ENCODE results near the gene WDR46.

The WDR46 gene

DNA sequence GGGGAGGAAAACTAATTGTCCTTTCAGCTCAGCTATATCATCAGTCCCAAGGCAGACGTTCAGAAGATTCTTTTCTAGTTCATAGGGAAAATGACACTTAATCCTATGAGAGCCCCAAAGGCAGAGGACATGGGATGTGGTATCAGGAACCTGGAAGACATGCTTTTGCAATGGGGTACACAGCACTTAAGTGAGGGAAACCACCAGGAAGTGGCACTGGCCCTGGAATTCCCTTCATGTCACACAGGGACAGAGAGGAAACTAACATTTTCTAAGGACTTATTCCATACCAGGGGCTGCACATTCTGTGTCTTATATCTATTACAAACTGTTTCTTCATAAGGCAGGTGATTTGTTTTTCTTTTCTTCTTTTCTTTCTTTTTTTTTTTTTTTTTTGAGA, 45.6 kb downstream of the WDR46 start:
- Histone ChIP-seq H3K4me2 (ENCODE audit: low read depth, low read length) (no peak overlapping the region), H3K36me3 (replicated peaks; ENCODE audit: insufficient read depth, low read length) (no peaks in the 10 kb centered on the region), H3K27ac (ENCODE audit: low read length) (no peak overlapping the region), H3K9me3 (replicated peaks; ENCODE audit: insufficient read depth, low read length) (no peaks in the 10 kb centered on the region), H3K4me1 (ENCODE audit: low read length) (0 out of 2 replicates have a peak, but pooled peaks cover 2% of the 10 kb centered on the region), H3K9me2 (replicated peaks; ENCODE audit: insufficient read depth, low read length) (no peaks in the 10 kb centered on the region), H3K9ac (ENCODE audit: low read length) (no peak overlapping the region), H3K4me3 (ENCODE audit: low read length) (no peak overlapping the region), H4K20me1 (ENCODE audit: insufficient read depth, low read length) (no peaks in the 10 kb centered on the region), H3K27me3 (replicated peaks; ENCODE audit: insufficient read depth, low read length) (peaks cover 16% of the 10 kb centered on the region; the same call in 1 of the 2 replicates), H3K79me2 (ENCODE audit: low read length) (no peaks in the 10 kb centered on the region), H2AFZ (ENCODE audit: low read length) (no peak overlapping the region), H3F3A (ENCODE audit: insufficient read depth, low read length) (peaks cover under 1% of the 10 kb centered on the region)
- DNase-seq = no peak
- TF ChIP-seq EZH2phosphoT487 (IDR thresholded peaks at IDR 0.05; ENCODE audit: low read length) (no peak), EZH2 (optimal IDR thresholded peaks at IDR 0.05; ENCODE audit: low read depth, low read length) (no peak)
- TF ChIP-seq, protein P1, sequence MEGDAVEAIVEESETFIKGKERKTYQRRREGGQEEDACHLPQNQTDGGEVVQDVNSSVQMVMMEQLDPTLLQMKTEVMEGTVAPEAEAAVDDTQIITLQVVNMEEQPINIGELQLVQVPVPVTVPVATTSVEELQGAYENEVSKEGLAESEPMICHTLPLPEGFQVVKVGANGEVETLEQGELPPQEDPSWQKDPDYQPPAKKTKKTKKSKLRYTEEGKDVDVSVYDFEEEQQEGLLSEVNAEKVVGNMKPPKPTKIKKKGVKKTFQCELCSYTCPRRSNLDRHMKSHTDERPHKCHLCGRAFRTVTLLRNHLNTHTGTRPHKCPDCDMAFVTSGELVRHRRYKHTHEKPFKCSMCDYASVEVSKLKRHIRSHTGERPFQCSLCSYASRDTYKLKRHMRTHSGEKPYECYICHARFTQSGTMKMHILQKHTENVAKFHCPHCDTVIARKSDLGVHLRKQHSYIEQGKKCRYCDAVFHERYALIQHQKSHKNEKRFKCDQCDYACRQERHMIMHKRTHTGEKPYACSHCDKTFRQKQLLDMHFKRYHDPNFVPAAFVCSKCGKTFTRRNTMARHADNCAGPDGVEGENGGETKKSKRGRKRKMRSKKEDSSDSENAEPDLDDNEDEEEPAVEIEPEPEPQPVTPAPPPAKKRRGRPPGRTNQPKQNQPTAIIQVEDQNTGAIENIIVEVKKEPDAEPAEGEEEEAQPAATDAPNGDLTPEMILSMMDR (IDR thresholded peaks at IDR 0.05; ENCODE audit: low read length) = no peak

DNA sequence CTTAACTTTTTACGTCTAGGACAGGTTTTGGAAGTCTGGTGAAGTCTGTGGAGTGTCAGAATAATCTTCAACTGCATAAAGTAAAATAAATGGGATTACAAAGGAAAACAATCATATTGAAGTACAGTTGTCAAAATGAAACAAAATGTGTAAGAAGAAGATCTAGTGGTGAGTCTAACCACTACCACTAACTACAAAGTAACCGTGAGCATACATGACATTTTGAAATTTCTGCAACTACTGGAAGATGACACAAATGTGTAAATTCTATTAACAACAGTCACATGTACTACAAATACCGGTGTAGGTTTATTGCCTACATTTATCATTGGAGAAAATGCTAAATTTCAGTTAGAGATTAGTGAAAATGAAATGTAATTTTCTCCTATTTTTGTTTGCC, 47.1 kb downstream of the WDR46 start:
- H3K79me2 ChIP-seq (ENCODE audit: low read length) = no peaks in the 10 kb centered on the region
- H3K4me1 ChIP-seq (ENCODE audit: low read length) = no peaks in the 10 kb centered on the region
- no peak overlapping the region for H3K9ac ChIP-seq (ENCODE audit: low read length)
- no peaks in the 10 kb centered on the region for H3K36me3 ChIP-seq (replicated peaks; ENCODE audit: insufficient read depth, low read length)
- no peak overlapping the region for H2AFZ ChIP-seq (ENCODE audit: low read length)
- TF ChIP-seq, protein P1 (IDR thresholded peaks at IDR 0.05; ENCODE audit: low read length) = no peak
- TF ChIP-seq EZH2phosphoT487 (IDR thresholded peaks at IDR 0.05; ENCODE audit: low read length) (no peak), EZH2 (optimal IDR thresholded peaks at IDR 0.05; ENCODE audit: low read depth, low read length) (no peak)
- H3K27me3 ChIP-seq (replicated peaks; ENCODE audit: insufficient read depth, low read length) = peaks cover 20% of the 10 kb centered on the region; the same call in 1 of the 2 replicates
- H4K20me1 ChIP-seq (ENCODE audit: insufficient read depth, low read length) = no peaks in the 10 kb centered on the region
- H3F3A ChIP-seq (ENCODE audit: insufficient read depth, low read length) = no peaks in the 10 kb centered on the region
- no peak overlapping the region for H3K27ac ChIP-seq (ENCODE audit: low read length)
- H3K9me3 ChIP-seq (replicated peaks; ENCODE audit: insufficient read depth, low read length) = no peaks in the 10 kb centered on the region
- H3K9me2 ChIP-seq (replicated peaks; ENCODE audit: insufficient read depth, low read length) = no peaks in the 10 kb centered on the region
- H3K4me2 ChIP-seq (ENCODE audit: low read depth, low read length) = no peak overlapping the region
- no peak for DNase-seq
- no peak overlapping the region for H3K4me3 ChIP-seq (ENCODE audit: low read length)

- Histone ChIP-seq H3K79me2 (ENCODE audit: low read length) (no peaks in the 10 kb centered on the region), H3K9me3 (replicated peaks; ENCODE audit: insufficient read depth, low read length) (no peaks in the 10 kb centered on the region), H3K27me3 (replicated peaks; ENCODE audit: insufficient read depth, low read length) (peaks cover 15% of the 10 kb centered on the region; the same call in 1 of the 2 replicates), H3K9ac (ENCODE audit: low read length) (no peak overlapping the region), H3K9me2 (replicated peaks; ENCODE audit: insufficient read depth, low read length) (no peaks in the 10 kb centered on the region), H2AFZ (ENCODE audit: low read length) (no peak overlapping the region), H3K27ac (ENCODE audit: low read length) (no peak overlapping the region), H3K36me3 (replicated peaks; ENCODE audit: insufficient read depth, low read length) (no peaks in the 10 kb centered on the region), H3K4me2 (ENCODE audit: low read depth, low read length) (no peak overlapping the region), H4K20me1 (ENCODE audit: insufficient read depth, low read length) (no peaks in the 10 kb centered on the region), H3K4me1 (ENCODE audit: low read length) (no peaks in the 10 kb centered on the region), H3F3A (ENCODE audit: insufficient read depth, low read length) (no peaks in the 10 kb centered on the region), H3K4me3 (ENCODE audit: low read length) (no peak overlapping the region)
- no peak for DNase-seq
- TF ChIP-seq, protein P1 (IDR thresholded peaks at IDR 0.05; ENCODE audit: low read length) = no peak
- TF ChIP-seq EZH2 (optimal IDR thresholded peaks at IDR 0.05; ENCODE audit: low read depth, low read length) = no peak
- no peak for TF ChIP-seq EZH2phosphoT487 (IDR thresholded peaks at IDR 0.05; ENCODE audit: low read length)
Observed at GRCh38 chr6:33237741-33238140, 51.3 kb downstream of the WDR46 start.
